Activated CD8-positive, alpha-beta memory T cell treated with anti-CD3 and anti-CD28 coated beads, Interleukin-2, amount 10 ng/mL, durations not matched to agents 7 days and 5 days (primary cell): ENCODE measurements around the gene SPATA21. TPM values are rescaled to one million over a fixed set of nuclear protein-coding genes. Genes with fewer than 3 reads are reported as not detected.
A peak's percentile ranks its signal among the peaks of the same experiment; 100 is the strongest.

Experiments used
- ATAC-seq: fragments of 150-1000 bp; cut with Tn5 transposase; one replicate; pipeline ENCODE4 v1.10.0; 2021; ENCODE audit warnings: moderate library complexity
- CTCF ChIA-PET: fragments of 350-600 bp; sonication (Branson Sonifier 250); formaldehyde crosslinking; loops from one replicate; lab custom pipeline; 2021; ENCODE audit warnings: antibody characterized with exemption; lab: Charles Lee
- DNase-seq: peaks from one replicate; pipeline ENCODE4 v3.0.0-alpha.2; 2020
- H3K27ac Mint-ChIP-seq: one replicate; pipeline ENCODE4 v1.8.0; 2021; ENCODE audit warnings: mild to moderate bottlenecking, mixed read lengths
- H3K27me3 Mint-ChIP-seq: one replicate; pipeline ENCODE4 v1.8.0; 2021; ENCODE audit warnings: mixed read lengths
- H3K36me3 Mint-ChIP-seq: one replicate; pipeline ENCODE4 v1.8.0; 2021; ENCODE audit warnings: mild to moderate bottlenecking, mixed read lengths
- H3K4me1 Mint-ChIP-seq: one replicate; pipeline ENCODE4 v1.8.0; 2021; ENCODE audit warnings: mixed read lengths
- H3K4me3 Mint-ChIP-seq: one replicate; pipeline ENCODE4 v1.8.0; 2021; ENCODE audit warnings: mild to moderate bottlenecking, moderate library complexity, mixed read lengths
- H3K9me3 Mint-ChIP-seq: one replicate; pipeline ENCODE4 v1.8.0; 2022; ENCODE audit warnings: low read depth, mixed read lengths
- total RNA-seq, 2 experiments: library from RNA; stranded (reverse); gene quantifications; one replicate each; pipeline ENCODE4 v1.2.3, GENCODE V29; 2021

SPATA21 gene
- total RNA-seq, 2 experiments from 2014 or later = not detected

- no peak overlapping the region for H3K4me3 Mint-ChIP-seq
- no peaks in the 10 kb centered on the region for H3K4me1 Mint-ChIP-seq
- CTCF ChIA-PET = interaction anchor here (1.1 kb wide), 1 partner anchor 9 kb away, joined by 4 read pairs; no protein-coding TSS in a partner anchor
- no peaks in the 10 kb centered on the region for H3K36me3 Mint-ChIP-seq
- ATAC-seq (no peak), DNase-seq (no peak)
- no peaks in the 10 kb centered on the region for H3K9me3 Mint-ChIP-seq
- peaks cover 13% of the 10 kb centered on the region for H3K27me3 Mint-ChIP-seq
- no peak overlapping the region for H3K27ac Mint-ChIP-seq
Observed at GRCh38 chr1:16430606-16431005, 6.6 kb downstream of the SPATA21 start.

- Mint-ChIP-seq H3K27me3 (peaks cover 3% of the 10 kb centered on the region), H3K4me3 (no peak overlapping the region), H3K36me3 (no peaks in the 10 kb centered on the region), H3K9me3 (no peaks in the 10 kb centered on the region), H3K4me1 (peaks cover 18% of the 10 kb centered on the region), H3K27ac (no peak overlapping the region)
- DNase-seq (no peak), ATAC-seq (no peak)
- CTCF ChIA-PET = interaction anchor here (0.8 to 1.2 kb wide), 2 partner anchors 11 to 34 kb away, joined by 3 to 4 read pairs; partner anchors contain the start of gene SPATA21
Observed at GRCh38 chr1:16425125-16426025, 11.8 kb downstream of the SPATA21 start.

- Mint-ChIP-seq H3K36me3 (peaks cover 3% of the 10 kb centered on the region), H3K4me1 (peaks cover 38% of the 10 kb centered on the region), H3K27ac (no peak overlapping the region), H3K4me3 (no peak overlapping the region), H3K27me3 (peaks cover 15% of the 10 kb centered on the region), H3K9me3 (no peaks in the 10 kb centered on the region)
- ATAC-seq = no peak
- CTCF ChIA-PET = interaction anchor here (1.0 to 2.5 kb wide), 2 partner anchors 18 to 19 kb away, joined by 7 to 19 read pairs; partner anchors contain the start of gene NECAP2
- DNase-seq = no peak
Observed at GRCh38 chr1:16422041-16422440, 15.2 kb downstream of the SPATA21 start.

GRCh38 chr1:16421201-16421600, 16.0 kb downstream of the SPATA21 start:
- Mint-ChIP-seq H3K27ac (peak overlapping the region; percentile 83), H3K36me3 (peaks cover 3% of the 10 kb centered on the region), H3K4me1 (peaks cover 38% of the 10 kb centered on the region), H3K9me3 (no peaks in the 10 kb centered on the region), H3K4me3 (peak overlapping the region; percentile 58), H3K27me3 (peaks cover 15% of the 10 kb centered on the region)
- ATAC-seq (peak; percentile 34), DNase-seq (peak; percentile 50)
- CTCF ChIA-PET = interaction anchor here (0.6 to 2.5 kb wide), 5 partner anchors 19 to 347 kb away, joined by 3 to 19 read pairs (median 3); partner anchors contain the start of gene NECAP2

GRCh38 chr1:16420424-16421118, 16.7 kb downstream of the SPATA21 start:
- peaks cover 3% of the 10 kb centered on the region for H3K36me3 Mint-ChIP-seq
- peak overlapping the region; percentile 58 for H3K4me3 Mint-ChIP-seq
- peaks cover 38% of the 10 kb centered on the region for H3K4me1 Mint-ChIP-seq
- peak; percentile 86 for DNase-seq
- CTCF ChIA-PET = interaction anchor here (0.6 to 2.5 kb wide), 6 partner anchors 20 to 347 kb away, joined by 3 to 19 read pairs (median 3); partner anchors contain the start of genes FBXO42 and NECAP2
- peak overlapping the region; percentile 83 for H3K27ac Mint-ChIP-seq
- peaks cover 15% of the 10 kb centered on the region for H3K27me3 Mint-ChIP-seq
- ATAC-seq = peak; percentile 98
- no peaks in the 10 kb centered on the region for H3K9me3 Mint-ChIP-seq

- no peaks in the 10 kb centered on the region for H3K9me3 Mint-ChIP-seq
- H3K36me3 Mint-ChIP-seq = peaks cover 3% of the 10 kb centered on the region
- CTCF ChIA-PET = interaction anchor here (1.0 kb wide), 1 partner anchor 21 kb away, joined by 3 read pairs; the partner anchor contains the start of gene NECAP2
- H3K4me1 Mint-ChIP-seq = peaks cover 38% of the 10 kb centered on the region
- ATAC-seq (no peak), DNase-seq (no peak)
- peak overlapping the region; percentile 6 for H3K27ac Mint-ChIP-seq
- no peak overlapping the region for H3K4me3 Mint-ChIP-seq
- H3K27me3 Mint-ChIP-seq = peaks cover 15% of the 10 kb centered on the region
Observed at GRCh38 chr1:16418823-16419425, 18.3 kb downstream of the SPATA21 start.

GRCh38 chr1:16413191-16413590, 24.0 kb downstream of the SPATA21 start:
- Mint-ChIP-seq H3K4me1 (peaks cover 4% of the 10 kb centered on the region), H3K9me3 (no peaks in the 10 kb centered on the region), H3K4me3 (no peak overlapping the region), H3K36me3 (no peaks in the 10 kb centered on the region), H3K27ac (no peak overlapping the region), H3K27me3 (peaks cover 3% of the 10 kb centered on the region)
- no peak for DNase-seq
- ATAC-seq = no peak
- CTCF ChIA-PET = no interaction called here

- H3K4me1 Mint-ChIP-seq = no peaks in the 10 kb centered on the region
- H3K27me3 Mint-ChIP-seq = no peaks in the 10 kb centered on the region
- H3K27ac Mint-ChIP-seq = no peak overlapping the region
- H3K36me3 Mint-ChIP-seq = no peaks in the 10 kb centered on the region
- no peak overlapping the region for H3K4me3 Mint-ChIP-seq
- H3K9me3 Mint-ChIP-seq = no peaks in the 10 kb centered on the region
- CTCF ChIA-PET = no interaction called here
- ATAC-seq (no peak), DNase-seq (no peak)
Observed at GRCh38 chr1:16410803-16411202, 26.4 kb downstream of the SPATA21 start.

GRCh38 chr1:16409536-16410152, 27.6 kb downstream of the SPATA21 start:
- no peak overlapping the region for H3K4me3 Mint-ChIP-seq
- CTCF ChIA-PET = no interaction called here
- DNase-seq (no peak), ATAC-seq (no peak)
- no peaks in the 10 kb centered on the region for H3K36me3 Mint-ChIP-seq
- no peaks in the 10 kb centered on the region for H3K27me3 Mint-ChIP-seq
- no peaks in the 10 kb centered on the region for H3K9me3 Mint-ChIP-seq
- H3K27ac Mint-ChIP-seq = no peak overlapping the region
- H3K4me1 Mint-ChIP-seq = no peaks in the 10 kb centered on the region

- no peak for DNase-seq
- H3K9me3 Mint-ChIP-seq = no peaks in the 10 kb centered on the region
- H3K36me3 Mint-ChIP-seq = no peaks in the 10 kb centered on the region
- CTCF ChIA-PET = no interaction called here
- H3K27ac Mint-ChIP-seq = no peak overlapping the region
- ATAC-seq = no peak
- no peaks in the 10 kb centered on the region for H3K27me3 Mint-ChIP-seq
- no peaks in the 10 kb centered on the region for H3K4me1 Mint-ChIP-seq
- no peak overlapping the region for H3K4me3 Mint-ChIP-seq
Observed at GRCh38 chr1:16406868-16407267, 30.4 kb downstream of the SPATA21 start.

- DNase-seq (no peak), ATAC-seq (no peak)
- H3K36me3 Mint-ChIP-seq = no peaks in the 10 kb centered on the region
- no peaks in the 10 kb centered on the region for H3K27me3 Mint-ChIP-seq
- CTCF ChIA-PET = no interaction called here
- no peak overlapping the region for H3K4me3 Mint-ChIP-seq
- H3K27ac Mint-ChIP-seq = no peak overlapping the region
- H3K9me3 Mint-ChIP-seq = no peaks in the 10 kb centered on the region
- no peaks in the 10 kb centered on the region for H3K4me1 Mint-ChIP-seq
Observed at GRCh38 chr1:16405441-16405840, 31.8 kb downstream of the SPATA21 start.

GRCh38 chr1:16402742-16403141, 34.5 kb downstream of the SPATA21 start:
- ATAC-seq (no peak), DNase-seq (no peak)
- Mint-ChIP-seq H3K27ac (no peak overlapping the region), H3K4me1 (no peaks in the 10 kb centered on the region), H3K9me3 (no peaks in the 10 kb centered on the region), H3K27me3 (no peaks in the 10 kb centered on the region), H3K36me3 (peaks cover 3% of the 10 kb centered on the region), H3K4me3 (no peak overlapping the region)
- CTCF ChIA-PET = interaction anchor here (1.0 kb wide), 1 partner anchor 38 kb away, joined by 3 read pairs; the partner anchor contains the start of gene NECAP2
